A549 (cell line): ENCODE measurements around the gene PITPNM1. TPM values are rescaled to one million over a fixed set of nuclear protein-coding genes. Genes with fewer than 3 reads are reported as not detected.

Experiments used
- ATAC-seq, 2 experiments: fragments of 200-7000 bp in 1 of 2; fragments of >200 bp in 1 of 2; cut with Nextera tagmentation in 1 of 2; cut with Tn5 transposase in 1 of 2; 3 replicates each; pipeline versions ENCODE4 v1.8.0 to v1.9.1; 2018 to 2020; ENCODE audit warnings: mild to moderate bottlenecking in 1 of 2, moderate library complexity in 1 of 2
- CTCF ChIA-PET: fragments of 300-600 bp; sonication (Branson Sonifier 250); formaldehyde crosslinking; extraction: SDS; loops from one replicate; lab custom pipeline; 2021; ENCODE audit warnings: antibody characterized with exemption, inconsistent platforms; lab: Yijun Ruan, JAX
- POLR2A ChIA-PET: fragments of 350-600 bp; formaldehyde crosslinking; extraction: SDS; loops from one replicate; lab custom pipeline; 2021; ENCODE audit warnings: antibody characterized with exemption, inconsistent platforms; lab: Yijun Ruan, JAX
- DNase-seq, 2 experiments: peaks; one replicate each; pipeline versions ENCODE4 v3.0.0 to v3.0.0-alpha.2; 2011 to 2016; ENCODE audit warnings: low read depth in 1 of 2, low spot score in 1 of 2
- FAIRE-seq: peaks from 2 replicates; lab custom pipeline; 2011; peaks lifted over from hg19 to GRCh38; lab: Jason Lieb, UNC
- H3K27ac ChIP-seq, 2 experiments: fragments of >200 bp; sonication (Bioruptor Twin); formaldehyde crosslinking; 3 replicates each; pipeline ENCODE4 v1.5.1; 2016 to 2017
- H3K4me1 ChIP-seq: fragments of >200 bp; sonication (Bioruptor Twin); formaldehyde crosslinking; 3 replicates; pipeline ENCODE4 v1.6.1; 2016
- H3K4me2 ChIP-seq: fragments of >200 bp; sonication (Bioruptor Twin); formaldehyde crosslinking; 3 replicates; pipeline ENCODE4 v1.6.1; 2016
- H3K4me3 ChIP-seq: fragments of >200 bp; sonication (Bioruptor Twin); formaldehyde crosslinking; 3 replicates; pipeline ENCODE4 v1.5.1; 2016
- H3K9me3 ChIP-seq: fragments of >200 bp; sonication (Bioruptor Twin); formaldehyde crosslinking; 3 replicates; pipeline ENCODE4 v1.6.1; 2016
- BHLHE40 ChIP-seq: IDR thresholded peaks from 2 replicates; pipeline ENCODE4 v1.6.1; 2012; ENCODE audit warnings: low read depth, low read length, inconsistent platforms
- CBX8 ChIP-seq: fragments of 200-600 bp; sonication (generic); IDR thresholded peaks from 2 replicates; pipeline ENCODE4 v1.6.1; 2016
- CEBPB ChIP-seq, 2 experiments: fragments of >200 bp in 1 of 2; sonication (Bioruptor Twin) in 1 of 2; formaldehyde crosslinking in 1 of 2; IDR thresholded peaks; 2 replicates each; pipeline ENCODE4 v1.6.1; 2012 to 2016
- CHD2 ChIP-seq: fragments of 150-350 bp; IDR thresholded peaks from 2 replicates; pipeline ENCODE4 v1.6.1; 2014; ENCODE audit warnings: low read length; ENCODE audit not compliant: partially characterized antibody
- EHMT2 ChIP-seq: fragments of 200-600 bp; sonication (generic); IDR thresholded peaks from 2 replicates; pipeline ENCODE4 v1.6.1; 2016; ENCODE audit warnings: antibody characterized with exemption, low read depth, mild to moderate bottlenecking, moderate library complexity
- ESRRA ChIP-seq: fragments of 150-350 bp; IDR thresholded peaks from 2 replicates; pipeline ENCODE4 v1.6.1; 2014; ENCODE audit warnings: mild to moderate bottlenecking, low read length, borderline replicate concordance
- FOSB ChIP-seq: fragments of 250-450 bp; sonication (Bioruptor Pico); IDR thresholded peaks from 2 replicates; pipeline ENCODE4 v1.5.0; 2020; ENCODE audit warnings: mild to moderate bottlenecking, moderate library complexity
- FOSL2 ChIP-seq, 2 experiments: fragments of 450-650 bp in 1 of 2; fragments of >200 bp in 1 of 2; sonication (Bioruptor Twin) in 1 of 2; formaldehyde crosslinking; IDR thresholded peaks; 2 replicates each; pipeline versions ENCODE4 v1.5.0 to v1.6.1; 2016 to 2020; ENCODE audit warnings: mild to moderate bottlenecking in 1 of 2, moderate library complexity in 1 of 2
- GATA3 ChIP-seq: IDR thresholded peaks from 2 replicates; pipeline ENCODE4 v1.6.1; 2012; ENCODE audit warnings: borderline replicate concordance
- HEYL ChIP-seq: fragments of 250-450 bp; sonication (Bioruptor Pico); IDR thresholded peaks from 2 replicates; pipeline ENCODE4 v1.8.0; 2021; ENCODE audit warnings: mild to moderate bottlenecking, moderate library complexity
- HOXA7 ChIP-seq: fragments of 250-450 bp; sonication (Bioruptor Pico); IDR thresholded peaks from 2 replicates; pipeline ENCODE4 v1.5.0; 2020; ENCODE audit warnings: mild to moderate bottlenecking, moderate library complexity
- JUNB ChIP-seq: fragments of >200 bp; sonication (Bioruptor Twin); formaldehyde crosslinking; IDR thresholded peaks from 2 replicates; pipeline ENCODE4 v1.6.1; 2016
- MAFK ChIP-seq: fragments of 450-650 bp; IDR thresholded peaks from 2 replicates; pipeline ENCODE4 v1.6.1; 2014; ENCODE audit not compliant: partially characterized antibody
- NFE2L2 ChIP-seq: fragments of 150-350 bp; conservative IDR thresholded peaks from 2 replicates; pipeline ENCODE4 v1.6.1; 2014; ENCODE audit warnings: low read length
- NPAS2 ChIP-seq: fragments of 250-450 bp; sonication (Bioruptor Pico); IDR thresholded peaks from 2 replicates; pipeline ENCODE4 v1.8.0; 2022; ENCODE audit warnings: mild to moderate bottlenecking, moderate library complexity, borderline replicate concordance
- PHF8 ChIP-seq: fragments of 200-600 bp; sonication (generic); IDR thresholded peaks from 2 replicates; pipeline ENCODE4 v1.6.1; 2016; ENCODE audit warnings: low read depth, mild to moderate bottlenecking, antibody characterized with exemption, moderate library complexity, borderline replicate concordance
- RARB ChIP-seq: fragments of 250-450 bp; sonication (Bioruptor Pico); IDR thresholded peaks from 2 replicates; pipeline ENCODE4 v1.8.0; 2021; ENCODE audit warnings: mild to moderate bottlenecking, moderate library complexity
- TP53 ChIP-seq: fragments of 250-450 bp; sonication (Bioruptor Pico); IDR thresholded peaks from 2 replicates; pipeline ENCODE4 v1.5.0; 2021; ENCODE audit warnings: mild to moderate bottlenecking, moderate library complexity
- ZC3H11A ChIP-seq: fragments of 450-650 bp; IDR thresholded peaks from 2 replicates; pipeline ENCODE4 v1.6.1; 2014; ENCODE audit warnings: antibody characterized with exemption, mild to moderate bottlenecking
- ZSCAN20 ChIP-seq: fragments of 250-450 bp; sonication (Bioruptor Pico); IDR thresholded peaks from 2 replicates; pipeline ENCODE4 v1.8.0; 2022; ENCODE audit warnings: mild to moderate bottlenecking, moderate library complexity
- WGBS: methylation state at CpG from one replicate; pipeline ENCODE4 v1.1.6; 2017; ENCODE audit errors: missing lambda C conversion rate; 5-methylcytosine and 5-hydroxymethylcytosine counted together
- polyA plus RNA-seq, 4 experiments: library from polyadenylated mRNA; depleted of rRNA in 3 of 4; stranded (reverse); fragments of >200 nt; fragmentation: RNase III in 1 of 4; extraction: RNeasy Plus Mini Kit Qiagen cat#74134 plus additional on column Dnase treatment in 1 of 4; gene quantifications; 2 replicates in 3 of 4; 3 replicates in 1 of 4; pipeline ENCODE4 v1.2.3, GENCODE V29; 2011 to 2017
- TF ChIP-seq, protein P1 (sequence below): fragments of 200-600 bp; sonication (generic); IDR thresholded peaks from 2 replicates; pipeline ENCODE4 v1.6.1; 2016; ENCODE audit warnings: antibody characterized with exemption, mild to moderate bottlenecking, moderate library complexity
- TF ChIP-seq, protein P2 (sequence below): fragments of 250-450 bp; sonication (Bioruptor Pico); IDR thresholded peaks from 2 replicates; pipeline ENCODE4 v1.5.0; 2021; ENCODE audit warnings: mild to moderate bottlenecking, moderate library complexity, borderline replicate concordance
- TF ChIP-seq, protein P3 (sequence below): fragments of >200 bp; sonication (Bioruptor Twin); formaldehyde crosslinking; IDR thresholded peaks from 3 replicates; pipeline ENCODE4 v1.5.1; 2016
- TF ChIP-seq, protein P4 (sequence below): fragments of >200 bp; sonication (Bioruptor Twin); formaldehyde crosslinking; IDR thresholded peaks from 2 replicates; pipeline ENCODE4 v1.6.1; 2016
- TF ChIP-seq, protein P5 (sequence below): IDR thresholded peaks from 2 replicates; pipeline ENCODE4 v1.6.1; 2012

The PITPNM1 gene
- polyA plus RNA-seq, 2 of the 4 experiments (the other 2 are of a cell fraction): 14.2 to 42.0 TPM

DNA sequence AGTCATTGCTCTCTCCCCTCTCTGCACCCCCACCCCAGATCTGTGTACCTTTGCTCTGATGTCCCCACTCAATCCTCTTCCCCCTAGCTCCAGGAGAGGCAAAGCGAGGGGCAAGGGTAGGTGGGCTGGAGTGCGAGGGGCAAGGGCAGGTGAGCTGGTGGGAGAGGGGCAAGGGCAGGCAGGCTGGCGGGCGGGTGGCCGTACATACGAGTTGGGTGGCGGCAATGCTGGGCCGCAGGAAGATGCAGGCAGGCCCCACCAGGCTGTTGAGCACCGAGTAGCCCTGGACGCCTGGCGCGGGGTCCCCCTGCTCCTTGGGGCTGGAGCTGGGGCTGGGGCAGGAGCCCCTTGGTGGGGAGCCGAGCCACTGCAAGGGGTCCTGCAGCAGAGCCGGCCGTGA lies 17.2 kb upstream of the PITPNM1 start:
- WGBS: 81% methylated on average over 15 of the region's 15 CpGs
- CTCF ChIA-PET: interaction anchor here (0.9 kb wide), 1 partner anchor 50 kb away, joined by 3 read pairs; no protein-coding TSS in a partner anchor
- Histone ChIP-seq H3K4me1 (no peaks in the 10 kb centered on the region), H3K9me3 (no peaks in the 10 kb centered on the region), H3K4me3 (no peak overlapping the region), H3K27ac (no peak overlapping the region), H3K4me2 (no peak overlapping the region)
- POLR2A ChIA-PET: no interaction called here
- TF ChIP-seq HOXA7 (CRISPR knock-in tag) (no peak), GATA3 (no peak), NFE2L2 (no peak), ZC3H11A (no peak), BHLHE40 (no peak), NPAS2 (CRISPR knock-in tag) (no peak), JUNB (no peak), HEYL (CRISPR knock-in tag) (no peak), EHMT2 (no peak), CBX8 (no peak), FOSB (CRISPR knock-in tag) (no peak), ESRRA (no peak), PHF8 (no peak), ZSCAN20 (no peak), FOSL2 (IDR thresholded peaks at IDR 0.05) (no peak), FOSL2 (CRISPR knock-in tag; IDR thresholded peaks at IDR 0.05) (no peak), RARB (CRISPR knock-in tag) (no peak)
- TF ChIP-seq, protein P1, sequence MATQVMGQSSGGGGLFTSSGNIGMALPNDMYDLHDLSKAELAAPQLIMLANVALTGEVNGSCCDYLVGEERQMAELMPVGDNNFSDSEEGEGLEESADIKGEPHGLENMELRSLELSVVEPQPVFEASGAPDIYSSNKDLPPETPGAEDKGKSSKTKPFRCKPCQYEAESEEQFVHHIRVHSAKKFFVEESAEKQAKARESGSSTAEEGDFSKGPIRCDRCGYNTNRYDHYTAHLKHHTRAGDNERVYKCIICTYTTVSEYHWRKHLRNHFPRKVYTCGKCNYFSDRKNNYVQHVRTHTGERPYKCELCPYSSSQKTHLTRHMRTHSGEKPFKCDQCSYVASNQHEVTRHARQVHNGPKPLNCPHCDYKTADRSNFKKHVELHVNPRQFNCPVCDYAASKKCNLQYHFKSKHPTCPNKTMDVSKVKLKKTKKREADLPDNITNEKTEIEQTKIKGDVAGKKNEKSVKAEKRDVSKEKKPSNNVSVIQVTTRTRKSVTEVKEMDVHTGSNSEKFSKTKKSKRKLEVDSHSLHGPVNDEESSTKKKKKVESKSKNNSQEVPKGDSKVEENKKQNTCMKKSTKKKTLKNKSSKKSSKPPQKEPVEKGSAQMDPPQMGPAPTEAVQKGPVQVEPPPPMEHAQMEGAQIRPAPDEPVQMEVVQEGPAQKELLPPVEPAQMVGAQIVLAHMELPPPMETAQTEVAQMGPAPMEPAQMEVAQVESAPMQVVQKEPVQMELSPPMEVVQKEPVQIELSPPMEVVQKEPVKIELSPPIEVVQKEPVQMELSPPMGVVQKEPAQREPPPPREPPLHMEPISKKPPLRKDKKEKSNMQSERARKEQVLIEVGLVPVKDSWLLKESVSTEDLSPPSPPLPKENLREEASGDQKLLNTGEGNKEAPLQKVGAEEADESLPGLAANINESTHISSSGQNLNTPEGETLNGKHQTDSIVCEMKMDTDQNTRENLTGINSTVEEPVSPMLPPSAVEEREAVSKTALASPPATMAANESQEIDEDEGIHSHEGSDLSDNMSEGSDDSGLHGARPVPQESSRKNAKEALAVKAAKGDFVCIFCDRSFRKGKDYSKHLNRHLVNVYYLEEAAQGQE: no peak
- TF ChIP-seq, protein P2, sequence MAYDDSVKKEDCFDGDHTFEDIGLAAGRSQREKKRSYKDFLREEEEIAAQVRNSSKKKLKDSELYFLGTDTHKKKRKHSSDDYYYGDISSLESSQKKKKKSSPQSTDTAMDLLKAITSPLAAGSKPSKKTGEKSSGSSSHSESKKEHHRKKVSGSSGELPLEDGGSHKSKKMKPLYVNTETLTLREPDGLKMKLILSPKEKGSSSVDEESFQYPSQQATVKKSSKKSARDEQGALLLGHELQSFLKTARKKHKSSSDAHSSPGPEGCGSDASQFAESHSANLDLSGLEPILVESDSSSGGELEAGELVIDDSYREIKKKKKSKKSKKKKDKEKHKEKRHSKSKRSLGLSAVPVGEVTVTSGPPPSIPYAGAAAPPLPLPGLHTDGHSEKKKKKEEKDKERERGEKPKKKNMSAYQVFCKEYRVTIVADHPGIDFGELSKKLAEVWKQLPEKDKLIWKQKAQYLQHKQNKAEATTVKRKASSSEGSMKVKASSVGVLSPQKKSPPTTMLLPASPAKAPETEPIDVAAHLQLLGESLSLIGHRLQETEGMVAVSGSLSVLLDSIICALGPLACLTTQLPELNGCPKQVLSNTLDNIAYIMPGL (CRISPR knock-in tag): no peak
- TF ChIP-seq, protein P3, sequence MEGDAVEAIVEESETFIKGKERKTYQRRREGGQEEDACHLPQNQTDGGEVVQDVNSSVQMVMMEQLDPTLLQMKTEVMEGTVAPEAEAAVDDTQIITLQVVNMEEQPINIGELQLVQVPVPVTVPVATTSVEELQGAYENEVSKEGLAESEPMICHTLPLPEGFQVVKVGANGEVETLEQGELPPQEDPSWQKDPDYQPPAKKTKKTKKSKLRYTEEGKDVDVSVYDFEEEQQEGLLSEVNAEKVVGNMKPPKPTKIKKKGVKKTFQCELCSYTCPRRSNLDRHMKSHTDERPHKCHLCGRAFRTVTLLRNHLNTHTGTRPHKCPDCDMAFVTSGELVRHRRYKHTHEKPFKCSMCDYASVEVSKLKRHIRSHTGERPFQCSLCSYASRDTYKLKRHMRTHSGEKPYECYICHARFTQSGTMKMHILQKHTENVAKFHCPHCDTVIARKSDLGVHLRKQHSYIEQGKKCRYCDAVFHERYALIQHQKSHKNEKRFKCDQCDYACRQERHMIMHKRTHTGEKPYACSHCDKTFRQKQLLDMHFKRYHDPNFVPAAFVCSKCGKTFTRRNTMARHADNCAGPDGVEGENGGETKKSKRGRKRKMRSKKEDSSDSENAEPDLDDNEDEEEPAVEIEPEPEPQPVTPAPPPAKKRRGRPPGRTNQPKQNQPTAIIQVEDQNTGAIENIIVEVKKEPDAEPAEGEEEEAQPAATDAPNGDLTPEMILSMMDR: no peak
- TF ChIP-seq, protein P4, sequence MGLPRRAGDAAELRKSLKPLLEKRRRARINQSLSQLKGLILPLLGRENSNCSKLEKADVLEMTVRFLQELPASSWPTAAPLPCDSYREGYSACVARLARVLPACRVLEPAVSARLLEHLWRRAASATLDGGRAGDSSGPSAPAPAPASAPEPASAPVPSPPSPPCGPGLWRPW: no peak
- ATAC-seq (no peak), DNase-seq (no peak), FAIRE-seq (no peak)

DNA sequence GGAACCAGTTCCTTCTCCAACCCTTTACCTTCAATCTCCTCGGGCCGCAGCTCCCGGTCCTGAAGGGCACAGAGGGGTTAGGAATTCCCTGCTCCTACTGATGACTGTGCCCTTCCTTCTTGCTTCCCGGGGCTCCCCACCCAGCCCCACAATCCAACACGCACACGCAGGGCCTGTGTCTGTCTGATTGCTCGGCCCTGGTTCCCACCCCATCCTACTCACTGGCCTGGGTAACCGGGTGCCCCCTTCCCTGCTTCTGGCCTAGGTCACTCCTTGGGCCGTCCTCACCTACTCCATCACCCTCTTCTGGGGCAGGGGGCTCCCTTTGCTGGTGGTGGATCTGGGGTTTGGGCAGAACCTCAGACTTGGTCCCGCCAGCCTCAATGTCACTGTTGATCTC lies 16.8 kb upstream of the PITPNM1 start:
- WGBS: 78% methylated on average over 10 of the region's 10 CpGs
- ATAC-seq: no peak
- FAIRE-seq: no peak
- no peak overlapping the region for H3K4me2 ChIP-seq
- H3K4me1 ChIP-seq: no peaks in the 10 kb centered on the region
- no peaks in the 10 kb centered on the region for H3K9me3 ChIP-seq
- DNase-seq: no peak
- CTCF ChIA-PET: interaction anchor here (0.6 to 1.3 kb wide), 5 partner anchors 50 to 762 kb away, joined by 3 read pairs; partner anchors contain the start of gene GSTP1
- H3K27ac ChIP-seq: no peak overlapping the region
- no peak overlapping the region for H3K4me3 ChIP-seq
- POLR2A ChIA-PET: no interaction called here
- TF ChIP-seq, protein P5, sequence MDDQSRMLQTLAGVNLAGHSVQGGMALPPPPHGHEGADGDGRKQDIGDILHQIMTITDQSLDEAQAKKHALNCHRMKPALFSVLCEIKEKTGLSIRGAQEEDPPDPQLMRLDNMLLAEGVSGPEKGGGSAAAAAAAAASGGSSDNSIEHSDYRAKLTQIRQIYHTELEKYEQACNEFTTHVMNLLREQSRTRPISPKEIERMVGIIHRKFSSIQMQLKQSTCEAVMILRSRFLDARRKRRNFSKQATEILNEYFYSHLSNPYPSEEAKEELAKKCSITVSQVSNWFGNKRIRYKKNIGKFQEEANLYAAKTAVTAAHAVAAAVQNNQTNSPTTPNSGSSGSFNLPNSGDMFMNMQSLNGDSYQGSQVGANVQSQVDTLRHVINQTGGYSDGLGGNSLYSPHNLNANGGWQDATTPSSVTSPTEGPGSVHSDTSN: no peak
- TF ChIP-seq NFE2L2 (no peak), CHD2 (no peak), CEBPB (IDR thresholded peaks at IDR 0.05) (no peak), FOSL2 (IDR thresholded peaks at IDR 0.05) (no peak), FOSL2 (CRISPR knock-in tag; IDR thresholded peaks at IDR 0.05) (no peak), PHF8 (no peak), TP53 (CRISPR knock-in tag) (no peak), MAFK (no peak)
- TF ChIP-seq, protein P1: no peak
